GM23338 (cell line): ENCODE data around the gene CHN2. TPM values are rescaled to one million over a fixed set of nuclear protein-coding genes. Genes with fewer than 3 reads are reported as not detected.

Experiments used
- ATAC-seq: fragments of 200-7000 bp; cut with Tn5 transposase; 3 replicates; pipeline ENCODE4 v1.9.1; 2020
- DNase-seq: peaks from one replicate; pipeline ENCODE4 v3.0.0-alpha.2; 2015; ENCODE audit warnings: low spot score
- H2AFZ ChIP-seq: fragments of 200-600 bp; sonication (generic); 2 replicates; pipeline ENCODE4 v1.8.0; 2016; ENCODE audit warnings: antibody characterized with exemption, mild to moderate bottlenecking, moderate library complexity
- H3F3A ChIP-seq: fragments of 200-600 bp; sonication (generic); replicated peaks from 2 replicates; pipeline ENCODE4 v1.8.0; 2017; ENCODE audit warnings: antibody characterized with exemption, mixed run types, low read depth
- H3K27ac ChIP-seq: fragments of 200-600 bp; sonication (generic); 2 replicates; pipeline ENCODE4 v1.6.1; 2016; ENCODE audit warnings: low read depth
- H3K27me3 ChIP-seq: fragments of 200-600 bp; sonication (generic); 2 replicates; pipeline ENCODE4 v1.8.0; 2016; ENCODE audit warnings: mild to moderate bottlenecking, mixed run types, moderate library complexity; ENCODE audit not compliant: insufficient read depth
- H3K36me3 ChIP-seq: fragments of 200-600 bp; sonication (generic); 2 replicates; pipeline ENCODE4 v1.8.0; 2016; ENCODE audit warnings: mild to moderate bottlenecking; ENCODE audit not compliant: insufficient read depth
- H3K4me1 ChIP-seq: fragments of 200-600 bp; sonication (generic); 2 replicates; pipeline ENCODE4 v1.8.0; 2016; ENCODE audit warnings: mild to moderate bottlenecking, moderate library complexity; ENCODE audit not compliant: insufficient read depth
- H3K4me2 ChIP-seq: fragments of 200-600 bp; sonication (generic); 2 replicates; pipeline ENCODE4 v1.7.1; 2017; ENCODE audit warnings: mixed run types
- H3K4me3 ChIP-seq: fragments of 200-600 bp; sonication (generic); 2 replicates; pipeline ENCODE4 v1.6.1; 2016; ENCODE audit warnings: mixed run types
- H3K79me2 ChIP-seq: fragments of 200-600 bp; sonication (generic); replicated peaks from 2 replicates; pipeline ENCODE4 v1.8.0; 2017; ENCODE audit warnings: mild to moderate bottlenecking; ENCODE audit not compliant: insufficient read depth
- H3K9me2 ChIP-seq: fragments of 200-600 bp; sonication (generic); 2 replicates; pipeline ENCODE4 v1.8.0; 2017; ENCODE audit not compliant: insufficient read depth
- H4K20me1 ChIP-seq: fragments of 200-600 bp; sonication (generic); replicated peaks from 2 replicates; pipeline ENCODE4 v1.8.0; 2017; ENCODE audit warnings: mild to moderate bottlenecking; ENCODE audit not compliant: insufficient read depth
- H3K27ac Mint-ChIP-seq: 2 replicates; pipeline ENCODE4 v1.8.0; 2020; ENCODE audit warnings: inconsistent platforms, mild to moderate bottlenecking, moderate library complexity, mixed read lengths
- H3K27me3 Mint-ChIP-seq: 3 replicates; pipeline ENCODE4 v1.8.0; 2022; ENCODE audit warnings: low read depth, mild to moderate bottlenecking, moderate library complexity, mixed read lengths, inconsistent platforms; ENCODE audit not compliant: insufficient read depth, poor library complexity
- H3K36me3 Mint-ChIP-seq: 3 replicates; pipeline ENCODE4 v1.8.0; 2021; ENCODE audit warnings: low read depth, mild to moderate bottlenecking, inconsistent platforms, moderate library complexity, mixed read lengths
- H3K4me1 Mint-ChIP-seq: 3 replicates; pipeline ENCODE4 v1.8.0; 2020; ENCODE audit warnings: mild to moderate bottlenecking, inconsistent platforms, mixed read lengths
- H3K4me3 Mint-ChIP-seq: 3 replicates; pipeline ENCODE4 v1.8.0; 2021; ENCODE audit warnings: moderate library complexity, mild to moderate bottlenecking, inconsistent platforms, mixed read lengths
- H3K9me3 Mint-ChIP-seq: 3 replicates; pipeline ENCODE4 v1.8.0; 2020; ENCODE audit warnings: moderate library complexity, mild to moderate bottlenecking, inconsistent platforms, mixed read lengths
- CREB1 ChIP-seq: fragments of 250-450 bp; sonication (Bioruptor Pico); IDR thresholded peaks from 2 replicates; pipeline ENCODE4 v1.5.0; 2020; ENCODE audit warnings: low read depth, mild to moderate bottlenecking, moderate library complexity
- CTCF ChIP-seq, 2 experiments: fragments of 200-600 bp in 1 of 2; sonication (generic) in 1 of 2; conservative IDR thresholded peaks; 2 replicates each; pipeline versions ENCODE4 v1.5.1 to v1.6.1; 2016 to 2017; ENCODE audit warnings: antibody characterized with exemption in 2 of 2, low read depth in 2 of 2, mild to moderate bottlenecking in 2 of 2, moderate library complexity in 1 of 2
- EZH2 ChIP-seq: fragments of 200-600 bp; sonication (generic); IDR thresholded peaks from one replicate; pipeline ENCODE4 v1.8.0; 2017; ENCODE audit warnings: antibody characterized with exemption, mild to moderate bottlenecking, low read depth; ENCODE audit not compliant: unreplicated experiment
- EZH2phosphoT487 ChIP-seq: fragments of 200-600 bp; sonication (generic); IDR thresholded peaks from one replicate; pipeline ENCODE4 v1.8.1; 2018; ENCODE audit warnings: antibody characterized with exemption; ENCODE audit not compliant: unreplicated experiment
- JUNB ChIP-seq: IDR thresholded peaks from one replicate; pipeline ENCODE4 v1.6.1; 2016; ENCODE audit warnings: antibody characterized with exemption; ENCODE audit not compliant: unreplicated experiment
- NANOG ChIP-seq: IDR thresholded peaks from 2 replicates; pipeline ENCODE4 v1.6.1; 2016; ENCODE audit warnings: antibody characterized with exemption, borderline replicate concordance
- POLR2AphosphoS5 ChIP-seq: IDR thresholded peaks from 2 replicates; pipeline ENCODE4 v1.6.1; 2016; ENCODE audit warnings: antibody characterized with exemption, low read depth
- REST ChIP-seq: IDR thresholded peaks from one replicate; pipeline ENCODE4 v1.6.1; 2018; ENCODE audit warnings: antibody characterized with exemption; ENCODE audit not compliant: unreplicated experiment
- ZNF331 ChIP-seq: fragments of 250-450 bp; sonication (Bioruptor Pico); IDR thresholded peaks from 2 replicates; pipeline ENCODE4 v1.5.0; 2020; ENCODE audit warnings: low read depth, mild to moderate bottlenecking, moderate library complexity
- polyA plus RNA-seq: library from polyadenylated mRNA; unstranded; fragments of >200 nt; fragmentation: Nextera tagmentation; extraction: Ambion mirVana; gene quantifications from 2 replicates; pipeline ENCODE4 v1.2.1, GENCODE V29; 2016
- total RNA-seq: library from RNA; depleted of rRNA; stranded (reverse); fragments of >200 nt; shearing (Covaris generic); gene quantifications from 2 replicates; pipeline ENCODE4 v1.2.3, GENCODE V29; 2014
- TF ChIP-seq, protein P1 (sequence below): IDR thresholded peaks from 2 replicates; pipeline ENCODE4 v1.6.1; 2016; ENCODE audit warnings: antibody characterized with exemption

Gene CHN2
- total and polyA plus RNA-seq, 2 experiments from 2014 or later, result 6.1 to 7.5 TPM

- no peak for TF ChIP-seq CTCF (conservative IDR thresholded peaks at IDR 0.05; ENCODE audit: low read depth in 2 of 2)
- TF ChIP-seq ZNF331 (CRISPR knock-in tag), result no peak
- no peak for TF ChIP-seq REST
- TF ChIP-seq NANOG, result no peak
- TF ChIP-seq JUNB, result no peak
- TF ChIP-seq EZH2phosphoT487, result no peak
- no peak for TF ChIP-seq CREB1 (CRISPR knock-in tag)
These were observed 286.5 kb downstream of the CHN2 start (continued) for GRCh38 chr7:29480934-29481651.

DNA sequence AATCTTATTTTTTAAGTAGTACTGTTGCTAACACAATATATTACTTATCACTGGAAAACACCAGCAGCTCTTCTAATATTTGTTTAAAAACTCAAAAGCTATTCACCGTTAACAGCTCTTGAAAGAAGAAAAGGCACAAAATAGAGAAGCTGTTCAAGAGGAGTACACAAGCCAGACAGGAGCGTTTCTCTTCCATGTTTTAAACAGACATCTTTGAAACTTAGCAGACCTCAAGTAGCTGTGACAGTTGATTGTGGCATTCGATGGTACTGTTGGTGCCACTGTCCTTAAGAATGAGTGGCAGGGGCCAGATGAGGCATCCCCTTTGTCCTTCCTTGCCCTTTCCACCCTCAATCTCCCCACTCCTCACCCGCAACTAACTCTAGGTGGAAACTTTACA lies 287.5 kb downstream of the CHN2 start:
- H3K4me3 ChIP-seq, result no peak overlapping the region
- no peaks in the 10 kb centered on the region for H3K9me2 ChIP-seq
- no peak for DNase-seq
- no peak overlapping the region for H3K27ac ChIP-seq
- Mint-ChIP-seq H3K4me1 (peaks cover 30% of the 10 kb centered on the region), H3K27ac (no peak overlapping the region), H3K27me3 (peaks cover 11% of the 10 kb centered on the region), H3K9me3 (no peaks in the 10 kb centered on the region), H3K36me3 (no peaks in the 10 kb centered on the region), H3K4me3 (no peak overlapping the region)
- H4K20me1 ChIP-seq, result no peaks in the 10 kb centered on the region
- ATAC-seq, result no peak
- H3F3A ChIP-seq, result no peaks in the 10 kb centered on the region
- H3K36me3 ChIP-seq, result no peaks in the 10 kb centered on the region
- no peak overlapping the region for H2AFZ ChIP-seq
- no peak overlapping the region for H3K4me2 ChIP-seq
- H3K4me1 ChIP-seq, result peaks cover 19% of the 10 kb centered on the region
- no peaks in the 10 kb centered on the region for H3K27me3 ChIP-seq
- no peaks in the 10 kb centered on the region for H3K79me2 ChIP-seq
- TF ChIP-seq NANOG, result no peak
- TF ChIP-seq, protein P1, sequence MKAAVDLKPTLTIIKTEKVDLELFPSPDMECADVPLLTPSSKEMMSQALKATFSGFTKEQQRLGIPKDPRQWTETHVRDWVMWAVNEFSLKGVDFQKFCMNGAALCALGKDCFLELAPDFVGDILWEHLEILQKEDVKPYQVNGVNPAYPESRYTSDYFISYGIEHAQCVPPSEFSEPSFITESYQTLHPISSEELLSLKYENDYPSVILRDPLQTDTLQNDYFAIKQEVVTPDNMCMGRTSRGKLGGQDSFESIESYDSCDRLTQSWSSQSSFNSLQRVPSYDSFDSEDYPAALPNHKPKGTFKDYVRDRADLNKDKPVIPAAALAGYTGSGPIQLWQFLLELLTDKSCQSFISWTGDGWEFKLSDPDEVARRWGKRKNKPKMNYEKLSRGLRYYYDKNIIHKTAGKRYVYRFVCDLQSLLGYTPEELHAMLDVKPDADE, result no peak
- no peak for TF ChIP-seq ZNF331 (CRISPR knock-in tag)
- no peak for TF ChIP-seq EZH2phosphoT487
- no peak for TF ChIP-seq POLR2AphosphoS5
- no peak for TF ChIP-seq CTCF (conservative IDR thresholded peaks at IDR 0.05; ENCODE audit: low read depth in 2 of 2)
- no peak for TF ChIP-seq REST
- TF ChIP-seq EZH2, result no peak
- no peak for TF ChIP-seq JUNB
